GM15510 (cell line): ENCODE measurements around the gene TMED10.

Source experiments
- POLR2A ChIP-seq: IDR thresholded peaks from 3 replicates; pipeline ENCODE4 v1.6.1; 2011; ENCODE audit warnings: borderline replicate concordance; ENCODE audit not compliant: insufficient read length; ENCODE audit errors: extremely low read depth

The TMED10 gene

DNA sequence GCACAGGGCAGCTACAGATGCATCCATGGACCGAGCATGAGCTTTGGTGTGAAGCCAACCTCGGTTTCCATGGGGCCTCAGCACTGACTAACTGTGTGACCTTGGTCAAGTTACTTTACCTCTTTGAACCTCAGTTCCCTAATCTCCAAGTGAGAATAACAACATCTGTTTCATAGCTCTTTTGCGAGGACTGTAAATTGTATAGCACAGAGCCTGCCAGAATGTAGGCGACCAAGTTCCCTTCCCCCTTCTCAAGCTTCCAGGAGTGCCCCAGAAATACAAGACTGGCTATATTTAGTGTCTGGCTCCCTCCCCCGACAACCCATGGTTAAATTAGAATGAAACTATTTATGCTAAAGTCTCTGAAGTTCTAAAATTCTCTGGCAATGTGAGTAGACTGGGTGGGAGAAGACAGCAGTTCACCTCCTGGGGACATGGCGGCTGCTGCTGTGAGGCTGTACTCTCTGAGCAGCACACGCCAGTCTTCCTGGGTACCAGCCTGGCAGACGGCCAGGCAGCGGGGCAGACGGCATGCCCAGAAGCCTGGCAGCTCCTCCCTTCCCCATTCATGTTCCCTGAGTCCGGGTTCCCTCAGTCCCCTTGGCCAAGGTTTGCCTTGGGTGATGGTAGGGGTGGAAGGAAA lies 22.0 kb upstream of the TMED10 start:
- no peak for TF ChIP-seq POLR2A

DNA sequence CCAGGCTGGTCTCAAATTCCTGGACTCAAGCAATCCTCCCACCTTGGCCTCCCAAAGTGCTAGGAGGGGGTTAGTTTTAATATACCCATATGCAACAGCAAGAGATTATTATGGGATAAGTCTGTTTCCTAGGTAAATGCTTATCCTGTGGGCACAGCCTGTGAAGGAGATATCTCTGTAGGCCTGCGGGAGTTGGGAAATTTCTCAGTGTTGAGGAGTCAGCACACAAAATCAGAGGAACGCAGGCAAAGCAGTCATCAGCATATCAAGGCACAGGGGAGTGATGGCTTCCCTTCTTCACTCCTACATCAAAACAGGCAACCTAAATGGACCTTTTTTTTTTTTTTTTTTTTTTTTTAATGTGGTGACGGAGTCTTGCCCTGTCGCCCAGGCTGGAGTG lies 20.9 kb upstream of the TMED10 start:
- TF ChIP-seq POLR2A = no peak

DNA sequence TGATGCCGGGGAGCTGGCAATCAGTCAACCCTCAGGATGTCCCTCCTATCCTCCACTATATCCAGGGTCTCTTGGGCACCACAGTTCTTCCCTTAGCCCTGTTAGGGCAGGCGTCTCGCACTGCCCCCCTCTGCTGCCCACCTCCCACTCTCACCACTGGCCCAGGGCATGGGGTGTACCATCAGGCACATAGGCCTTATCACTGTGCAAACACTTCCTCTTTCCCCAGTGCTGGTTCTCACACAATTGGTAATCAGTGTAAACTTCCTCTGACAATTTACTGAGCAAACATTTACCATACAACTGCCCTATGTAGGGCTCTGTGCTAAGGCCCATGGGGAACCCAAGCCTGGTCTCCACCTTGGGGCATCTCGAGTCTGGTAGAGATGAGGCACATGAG lies 20.1 kb upstream of the TMED10 start:
- TF ChIP-seq POLR2A = no peak

DNA sequence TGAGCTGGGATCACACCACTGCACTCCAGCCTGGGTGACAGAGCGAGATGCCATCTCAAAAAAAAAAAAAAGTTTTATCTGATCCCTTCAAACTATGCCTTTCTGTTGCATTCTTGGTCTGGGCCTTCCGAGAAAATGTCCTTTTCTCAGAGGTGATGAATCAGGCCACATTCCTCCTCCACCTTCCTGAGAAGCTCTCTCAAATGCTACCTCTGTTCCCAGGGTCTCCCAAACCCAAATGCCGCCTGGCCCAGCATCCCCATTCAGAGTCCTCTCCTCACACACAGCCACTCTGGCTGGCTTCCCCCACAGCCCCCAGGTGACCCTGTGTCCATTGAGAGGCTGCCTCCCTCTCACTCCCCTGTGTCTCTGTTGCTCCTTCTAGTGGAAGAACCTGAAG lies 19.7 kb upstream of the TMED10 start:
- no peak for TF ChIP-seq POLR2A

DNA sequence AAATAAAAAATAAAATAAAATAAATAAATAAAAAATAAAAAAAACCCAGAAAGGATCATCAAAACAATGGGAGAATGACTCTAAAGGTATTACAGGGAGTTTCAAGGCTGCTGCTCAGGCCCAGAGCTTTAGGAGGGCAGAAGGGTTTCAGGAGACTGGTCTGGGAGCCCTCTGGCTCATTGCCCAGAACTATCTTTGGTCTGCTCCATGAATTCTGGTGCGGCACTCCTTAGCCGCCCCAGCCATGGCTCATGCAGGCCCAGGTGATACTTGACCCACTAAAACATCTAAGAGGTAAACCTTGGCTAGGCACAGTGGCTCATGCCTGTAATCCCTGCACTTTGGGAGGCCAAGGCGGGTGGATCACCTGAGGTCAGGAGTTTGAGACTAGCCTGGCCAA lies 14.7 kb upstream of the TMED10 start:
- no peak for TF ChIP-seq POLR2A

DNA sequence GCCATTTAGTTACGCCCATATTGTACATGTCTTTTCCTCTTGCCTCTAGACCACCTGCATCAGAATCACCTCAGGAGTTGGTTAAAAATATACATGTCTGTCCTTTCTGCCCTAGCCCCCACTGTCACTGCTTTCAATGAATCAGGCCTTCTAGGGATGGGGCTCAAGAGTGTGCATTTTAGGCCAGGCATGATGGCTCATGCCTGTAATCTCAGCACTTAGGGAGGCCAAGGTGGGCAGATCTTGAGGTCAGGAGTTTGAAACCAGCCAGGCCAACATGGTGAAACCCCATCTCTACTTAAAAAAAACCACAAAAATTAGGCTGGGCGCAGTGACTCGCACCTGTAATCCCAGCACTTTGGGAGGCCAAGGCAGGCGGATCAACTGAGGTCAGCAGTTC lies 13.6 kb upstream of the TMED10 start:
- no peak for TF ChIP-seq POLR2A

DNA sequence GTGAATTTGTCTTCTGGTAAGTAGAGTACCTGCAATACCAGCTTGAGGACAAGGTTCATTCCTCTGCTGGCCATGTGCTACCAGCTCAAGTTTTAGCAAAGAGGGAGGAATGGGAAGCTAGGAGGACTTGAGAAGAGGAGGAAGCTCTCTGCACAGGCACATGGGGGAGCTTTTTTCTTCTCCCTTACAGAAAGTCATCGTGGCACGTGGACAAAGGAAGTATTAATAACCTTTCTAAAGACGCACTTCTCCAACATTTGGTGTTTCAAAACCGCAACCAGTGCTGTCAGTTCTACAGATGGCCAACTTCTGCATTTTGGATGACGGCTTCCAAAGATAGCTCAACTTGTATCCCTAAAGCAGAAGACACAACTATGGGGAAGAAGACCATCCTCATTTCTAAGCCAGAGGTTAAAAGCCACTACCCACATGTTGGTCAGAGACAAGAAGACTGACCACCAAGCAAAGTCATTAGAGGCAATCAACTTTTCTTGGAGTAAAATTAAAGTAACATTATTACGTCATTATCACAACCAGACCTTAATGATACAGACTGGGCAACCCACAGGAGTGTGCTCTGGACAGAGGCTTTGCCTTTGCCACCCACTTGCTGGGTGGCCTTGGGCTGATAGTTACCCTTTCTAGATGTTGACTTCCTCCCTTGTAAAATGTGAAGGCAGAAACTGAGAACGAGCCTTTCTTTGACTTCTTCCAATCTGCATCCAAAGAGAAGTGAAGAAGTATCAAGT lies 12.3 kb upstream of the TMED10 start:
- TF ChIP-seq POLR2A = no peak

DNA sequence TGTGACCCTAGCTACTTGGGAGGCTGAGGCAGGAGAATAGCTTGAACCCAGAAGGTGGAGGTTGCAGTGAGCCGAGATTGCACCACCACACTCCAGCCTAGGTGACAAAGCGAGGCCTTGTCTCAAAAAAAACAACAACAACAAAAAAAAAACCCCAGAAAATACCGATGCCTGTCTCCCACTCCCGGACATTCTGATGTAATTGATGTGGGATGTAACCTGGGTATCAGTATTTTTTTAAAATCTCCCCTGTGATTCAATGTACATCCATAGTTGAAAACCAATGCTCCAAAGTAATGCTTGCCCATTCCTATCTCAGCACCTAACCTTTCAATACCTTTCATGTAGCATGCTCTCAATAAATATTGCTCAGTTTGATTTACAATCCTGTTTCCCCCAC lies 11.7 kb upstream of the TMED10 start:
- TF ChIP-seq POLR2A = no peak

DNA sequence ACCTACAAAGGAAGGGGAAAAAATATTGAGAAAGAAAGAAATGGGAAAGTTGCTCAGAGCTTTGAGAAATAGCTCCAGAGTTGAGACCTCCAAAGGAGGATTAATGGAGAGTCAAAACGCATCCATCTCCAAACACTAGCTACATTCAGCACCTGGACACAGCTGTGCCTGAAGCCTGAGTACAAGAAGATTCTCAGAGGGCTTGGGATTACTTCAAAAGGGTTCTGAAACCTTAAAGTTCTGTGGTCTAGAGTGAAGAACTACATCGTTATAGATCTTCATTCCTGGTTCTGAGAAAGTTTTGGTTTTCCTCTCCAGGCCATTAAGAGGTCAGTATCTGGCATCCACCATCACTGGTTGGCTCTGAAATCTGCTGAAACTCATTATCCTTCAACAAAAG lies 10.5 kb upstream of the TMED10 start:
- TF ChIP-seq POLR2A = no peak

DNA sequence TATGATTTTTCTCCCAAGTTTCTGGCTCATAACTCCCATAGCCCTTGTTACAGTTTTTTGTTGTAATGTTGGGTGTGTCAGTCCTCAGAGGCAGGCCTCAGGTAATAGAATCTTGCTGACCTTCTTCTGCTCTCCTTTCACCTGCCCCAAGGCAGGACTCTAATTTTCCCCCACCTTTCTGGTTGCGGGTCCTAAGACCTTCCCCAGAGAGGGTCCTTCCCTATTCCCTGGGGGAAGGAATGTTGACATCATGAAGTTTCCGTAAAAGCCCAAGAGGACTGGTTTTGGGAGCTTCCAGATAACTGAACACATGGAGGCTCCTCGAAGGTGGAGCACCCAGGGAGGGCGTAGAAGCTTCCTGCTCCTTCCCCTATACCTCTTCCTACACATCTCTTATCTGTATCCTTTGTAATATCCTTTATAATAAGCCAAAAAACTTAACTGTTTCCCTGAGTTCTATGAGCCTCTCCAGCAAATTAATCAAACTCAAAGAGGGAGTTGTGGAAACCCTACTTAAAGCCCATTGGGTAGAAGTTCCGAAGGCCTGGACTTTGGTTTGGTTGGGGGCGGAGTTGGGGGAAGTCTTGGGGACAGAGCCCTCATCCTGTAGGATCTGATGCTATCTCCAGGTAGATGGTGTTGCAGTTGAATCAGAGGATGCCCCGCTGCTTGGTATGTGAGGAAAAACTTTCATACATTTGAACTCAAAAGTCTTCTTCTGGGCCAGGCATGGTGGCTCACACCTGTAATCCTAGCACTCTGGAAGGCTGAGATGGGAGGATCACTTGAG lies 9.0 kb upstream of the TMED10 start:
- TF ChIP-seq POLR2A = no peak

DNA sequence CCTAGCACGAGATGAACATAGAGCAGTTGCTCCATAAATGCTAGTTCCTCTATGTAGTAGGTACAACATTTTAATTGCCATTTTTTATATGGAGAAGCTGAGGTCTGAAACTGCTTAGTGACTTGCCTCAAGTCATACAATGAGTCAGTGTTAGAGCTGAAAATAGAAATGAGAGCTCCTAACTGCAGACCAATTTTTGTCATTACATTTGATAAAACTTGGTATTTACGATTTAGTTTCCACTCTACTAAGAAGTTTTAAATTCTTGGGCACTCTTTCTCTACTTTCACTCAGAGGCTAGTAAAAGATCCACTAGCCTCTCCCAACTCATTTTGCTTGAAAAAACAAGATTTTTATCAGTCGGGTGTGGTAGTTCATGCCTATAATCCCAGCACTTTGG lies 8.1 kb upstream of the TMED10 start:
- no peak for TF ChIP-seq POLR2A

DNA sequence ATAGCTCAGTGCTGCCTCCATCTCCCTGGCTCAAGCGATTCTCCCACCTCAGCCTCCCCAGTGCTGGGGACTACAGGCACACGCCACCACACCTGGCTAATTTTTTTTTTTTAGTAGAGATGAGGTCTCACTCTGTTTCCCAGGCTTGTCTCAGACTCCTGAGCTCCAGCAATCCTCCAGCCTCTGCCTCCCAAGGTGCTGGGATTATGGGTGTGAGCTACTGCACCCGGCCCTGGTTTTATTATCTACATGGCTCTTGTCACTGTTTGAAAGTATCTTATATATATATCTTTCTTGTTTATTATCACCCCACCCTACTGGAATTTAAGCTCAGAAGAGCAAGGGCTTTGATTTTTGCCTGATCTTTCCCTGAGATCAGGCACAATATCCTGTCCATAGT lies 7.6 kb upstream of the TMED10 start:
- TF ChIP-seq POLR2A = no peak

DNA sequence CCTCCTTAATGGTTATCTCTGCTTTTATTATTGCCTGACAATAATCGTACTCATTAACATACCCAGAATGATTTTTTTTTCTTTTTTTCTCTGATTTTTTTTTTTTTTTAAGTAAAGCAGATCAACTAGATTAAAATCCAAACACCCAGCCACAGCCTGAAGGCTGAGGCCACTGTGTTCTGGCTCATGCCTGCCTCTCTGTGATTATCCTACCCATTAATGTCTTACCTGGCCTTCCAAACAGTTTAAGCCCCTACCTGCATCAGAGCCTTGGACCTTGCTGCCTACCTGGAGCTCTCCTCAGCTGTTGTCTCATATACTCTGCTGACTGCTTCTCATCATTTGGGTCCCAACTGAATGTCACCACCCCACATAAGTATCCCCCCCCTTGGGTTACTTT lies 6.8 kb upstream of the TMED10 start:
- TF ChIP-seq POLR2A = no peak

DNA sequence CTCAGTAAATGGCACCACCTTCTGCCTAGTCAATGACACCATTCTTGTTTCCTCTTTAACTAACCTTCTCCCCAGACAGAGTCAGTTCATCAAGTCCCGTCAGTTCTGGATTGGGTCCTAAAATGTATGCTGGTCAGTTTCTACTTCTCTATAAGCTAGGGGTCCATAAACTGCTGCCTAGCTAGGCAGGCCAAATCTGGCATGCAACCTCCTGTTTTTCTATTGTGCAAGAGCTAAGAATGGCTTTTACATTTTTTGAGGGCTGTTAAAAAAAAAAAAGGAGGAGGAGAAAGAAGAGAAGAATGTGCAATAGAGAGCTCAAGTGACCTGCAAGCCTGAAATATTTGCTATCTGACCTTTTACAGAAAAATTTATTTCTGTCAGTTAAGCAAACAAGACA lies 6.4 kb upstream of the TMED10 start:
- no peak for TF ChIP-seq POLR2A

DNA sequence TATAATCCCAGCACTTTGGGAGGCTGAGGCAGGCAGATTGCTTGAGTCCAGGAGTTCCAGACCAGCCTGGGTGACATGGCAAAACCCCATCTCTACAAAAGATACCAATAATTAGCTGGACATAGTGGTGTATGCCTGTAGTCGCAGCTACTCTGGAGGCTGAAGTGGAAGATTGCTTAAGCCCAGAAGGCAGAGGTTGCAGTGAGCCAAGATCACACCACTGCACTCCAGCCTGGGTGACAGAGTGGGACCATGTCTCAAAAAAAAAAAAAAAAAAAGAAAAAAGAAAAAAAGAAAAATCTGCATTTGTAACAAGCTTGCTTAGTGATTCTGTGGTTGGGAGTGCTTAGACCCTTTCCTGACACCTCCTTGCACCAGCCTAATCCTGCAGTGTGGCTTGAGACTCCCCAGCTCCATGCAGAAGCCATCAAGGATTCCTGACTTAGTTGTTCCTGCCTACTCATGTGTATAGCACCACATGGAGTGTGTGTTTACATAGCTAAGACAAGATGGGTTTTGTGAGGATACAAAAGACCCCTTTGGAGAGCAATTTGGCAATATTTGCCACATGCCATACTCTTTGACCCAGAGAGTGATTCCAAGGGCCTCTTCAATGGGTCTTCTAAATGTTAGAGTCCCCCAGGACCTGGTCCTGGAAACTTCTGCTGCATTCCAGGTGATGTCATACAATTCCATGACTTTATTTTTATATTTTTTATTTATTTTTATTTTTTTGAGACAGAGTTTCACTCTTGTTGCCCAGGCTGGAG lies 5.1 kb upstream of the TMED10 start:
- TF ChIP-seq POLR2A = no peak

DNA sequence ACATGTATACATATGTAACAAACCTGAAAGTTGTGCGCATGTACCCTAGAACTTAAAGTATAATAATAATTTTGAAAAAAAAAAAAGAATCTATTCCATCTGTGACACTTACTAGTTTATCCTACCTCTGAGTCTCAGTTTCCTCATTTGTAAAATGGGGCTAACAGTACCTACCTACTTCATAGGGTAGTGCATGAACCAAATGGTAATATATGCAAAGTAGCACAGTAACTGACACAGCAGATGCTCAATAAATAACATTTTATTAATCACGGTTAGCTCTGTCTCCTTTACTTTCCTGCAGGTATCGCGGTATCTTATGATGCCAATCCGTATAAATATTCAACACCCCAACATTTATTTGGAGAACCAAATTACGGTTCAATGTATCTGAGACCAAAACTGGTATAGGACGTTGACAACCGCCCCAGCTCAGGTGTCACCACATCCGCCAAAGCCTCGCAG lies 703 bp downstream of the TMED10 start:
- TF ChIP-seq POLR2A = no peak

DNA sequence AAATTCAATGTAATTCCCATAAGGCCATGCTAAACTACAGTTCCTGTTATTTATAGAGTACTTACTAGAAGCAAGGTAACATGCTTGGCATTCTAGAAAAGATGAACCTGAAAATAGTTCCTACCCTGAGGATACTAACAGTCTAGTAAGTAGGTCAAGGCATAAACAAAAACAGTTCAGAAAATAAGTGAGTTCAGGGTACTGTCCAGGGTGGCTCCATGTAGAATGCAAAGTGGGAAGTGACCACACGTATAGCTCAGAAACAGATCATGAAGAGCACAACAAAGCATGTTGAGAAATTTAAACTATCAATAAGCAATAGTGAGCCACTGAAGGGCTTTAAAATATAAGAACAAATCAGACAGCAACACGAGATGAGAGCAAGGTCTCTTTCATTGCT lies 2.3 kb downstream of the TMED10 start:
- TF ChIP-seq POLR2A = no peak
